ENCODE measurements around the gene CAMK2B. TPM values are rescaled to one million over a fixed set of nuclear protein-coding genes. Genes with fewer than 3 reads are reported as not detected.

Gene CAMK2B
- total RNA-seq, 1 donor from 2014 or later = 0.23 TPM

- Mint-ChIP-seq H3K4me3 (ENCODE audit: unreplicated experiment) (no peak overlapping the region), H3K27me3 (ENCODE audit: unreplicated experiment) (peaks cover 8% of the 10 kb centered on the region), H3K27ac (ENCODE audit: unreplicated experiment) (no peak overlapping the region), H3K36me3 (ENCODE audit: low read depth, unreplicated experiment) (no peaks in the 10 kb centered on the region), H3K4me1 (ENCODE audit: unreplicated experiment) (peaks cover 2% of the 10 kb centered on the region), H3K9me3 (ENCODE audit: unreplicated experiment) (no peaks in the 10 kb centered on the region)
- no peak for TF ChIP-seq CTCF (IDR thresholded peaks at IDR 0.05; ENCODE audit: unreplicated experiment)
- no peak for DNase-seq (ENCODE audit: low spot score)
These were observed 140.4 kb downstream of the CAMK2B start for GRCh38 chr7:44184873-44185446.

GRCh38 chr7:44184206-44184872 lies 141.1 kb downstream of the CAMK2B start:
- no peaks in the 10 kb centered on the region for H3K9me3 Mint-ChIP-seq (ENCODE audit: unreplicated experiment)
- H3K36me3 Mint-ChIP-seq (ENCODE audit: low read depth, unreplicated experiment) = no peaks in the 10 kb centered on the region
- H3K27ac Mint-ChIP-seq (ENCODE audit: unreplicated experiment) = no peak overlapping the region
- H3K4me1 Mint-ChIP-seq (ENCODE audit: unreplicated experiment) = peaks cover 2% of the 10 kb centered on the region
- TF ChIP-seq CTCF (IDR thresholded peaks at IDR 0.05; ENCODE audit: unreplicated experiment) = no peak
- H3K27me3 Mint-ChIP-seq (ENCODE audit: unreplicated experiment) = peaks cover 10% of the 10 kb centered on the region
- H3K4me3 Mint-ChIP-seq (ENCODE audit: unreplicated experiment) = no peak overlapping the region
- DNase-seq (ENCODE audit: low spot score) = no peak

GRCh38 chr7:44183386-44183785 lies 142.0 kb downstream of the CAMK2B start:
- peaks cover 9% of the 10 kb centered on the region for H3K27me3 Mint-ChIP-seq (ENCODE audit: unreplicated experiment)
- H3K36me3 Mint-ChIP-seq (ENCODE audit: low read depth, unreplicated experiment) = no peaks in the 10 kb centered on the region
- DNase-seq (ENCODE audit: low spot score) = no peak
- H3K4me3 Mint-ChIP-seq (ENCODE audit: unreplicated experiment) = no peak overlapping the region
- H3K4me1 Mint-ChIP-seq (ENCODE audit: unreplicated experiment) = peaks cover 2% of the 10 kb centered on the region
- no peak overlapping the region for H3K27ac Mint-ChIP-seq (ENCODE audit: unreplicated experiment)
- H3K9me3 Mint-ChIP-seq (ENCODE audit: unreplicated experiment) = no peaks in the 10 kb centered on the region
- no peak for TF ChIP-seq CTCF (IDR thresholded peaks at IDR 0.05; ENCODE audit: unreplicated experiment)

- no peak for TF ChIP-seq CTCF (IDR thresholded peaks at IDR 0.05; ENCODE audit: unreplicated experiment)
- H3K9me3 Mint-ChIP-seq (ENCODE audit: unreplicated experiment) = no peaks in the 10 kb centered on the region
- H3K36me3 Mint-ChIP-seq (ENCODE audit: low read depth, unreplicated experiment) = no peaks in the 10 kb centered on the region
- no peak for DNase-seq (ENCODE audit: low spot score)
- peaks cover 2% of the 10 kb centered on the region for H3K4me1 Mint-ChIP-seq (ENCODE audit: unreplicated experiment)
- H3K27me3 Mint-ChIP-seq (ENCODE audit: unreplicated experiment) = peaks cover 5% of the 10 kb centered on the region
- H3K27ac Mint-ChIP-seq (ENCODE audit: unreplicated experiment) = no peak overlapping the region
- no peak overlapping the region for H3K4me3 Mint-ChIP-seq (ENCODE audit: unreplicated experiment)
These were observed 142.6 kb downstream of the CAMK2B start for GRCh38 chr7:44182827-44183226.

GRCh38 chr7:44180631-44181030 lies 144.8 kb downstream of the CAMK2B start:
- H3K9me3 Mint-ChIP-seq (ENCODE audit: unreplicated experiment) = no peaks in the 10 kb centered on the region
- no peak for DNase-seq (ENCODE audit: low spot score)
- H3K27me3 Mint-ChIP-seq (ENCODE audit: unreplicated experiment) = peaks cover 5% of the 10 kb centered on the region
- no peaks in the 10 kb centered on the region for H3K36me3 Mint-ChIP-seq (ENCODE audit: low read depth, unreplicated experiment)
- peaks cover 2% of the 10 kb centered on the region for H3K4me1 Mint-ChIP-seq (ENCODE audit: unreplicated experiment)
- no peak overlapping the region for H3K27ac Mint-ChIP-seq (ENCODE audit: unreplicated experiment)
- no peak for TF ChIP-seq CTCF (IDR thresholded peaks at IDR 0.05; ENCODE audit: unreplicated experiment)
- no peak overlapping the region for H3K4me3 Mint-ChIP-seq (ENCODE audit: unreplicated experiment)
